Activated CD8-positive, alpha-beta memory T cell treated with anti-CD3 and anti-CD28 coated beads, Interleukin-2, amount 50 U/mL, for 1 hour (primary cell): ENCODE results near the gene C11orf98.
"Not testable (repeated sequence)": the region's sequence is repeated elsewhere in the genome, so short reads cannot be mapped to it uniquely, and the experiment has no call there.

Experiments
- DNase-seq: peaks from one replicate; pipeline ENCODE4 v3.0.0-alpha.2; 2020; ENCODE audit errors: extremely low read depth

The C11orf98 gene

GRCh38 chr11:62650283-62650682, 14.7 kb downstream of the C11orf98 start:
- DNase-seq = not testable (repeated sequence)

- no peak for DNase-seq
Observed at GRCh38 chr11:62649486-62649885, 15.5 kb downstream of the C11orf98 start.

GRCh38 chr11:62648967-62649364, 16.0 kb downstream of the C11orf98 start:
- no peak for DNase-seq

GRCh38 chr11:62648185-62648966, 16.6 kb downstream of the C11orf98 start:
- DNase-seq = no peak

- no peak for DNase-seq
Observed at GRCh38 chr11:62647609-62648005, 17.4 kb downstream of the C11orf98 start.

GRCh38 chr11:62646825-62647608, 18.0 kb downstream of the C11orf98 start:
- DNase-seq = no peak

- DNase-seq = peak; percentile 97
Observed at GRCh38 chr11:62645946-62646824, 18.8 kb downstream of the C11orf98 start, which contains the start of gene GANAB. TSS of gene GANAB (minus strand) at chr11:62646613. CDS start at chr11:62646599, 14 bp downstream.

GRCh38 chr11:62645671-62645945, 19.4 kb downstream of the C11orf98 start:
- no peak for DNase-seq

- DNase-seq = no peak
Observed at GRCh38 chr11:62644220-62644619, 20.8 kb downstream of the C11orf98 start.

- no peak for DNase-seq
Observed at GRCh38 chr11:62632492-62632891, 32.5 kb downstream of the C11orf98 start.

GRCh38 chr11:62627713-62628112, 37.3 kb downstream of the C11orf98 start:
- no peak for DNase-seq

GRCh38 chr11:62622476-62623089, 42.4 kb downstream of the C11orf98 start:
- no peak for DNase-seq

- peak; percentile 95 for DNase-seq
Observed at GRCh38 chr11:62621567-62622470, 43.2 kb downstream of the C11orf98 start, which contains the start of gene B3GAT3. TSS of gene B3GAT3 (minus strand) at chr11:62621986. CDS start at chr11:62621947, 39 bp downstream.

- no peak for DNase-seq
Observed at GRCh38 chr11:62621027-62621566, 43.9 kb downstream of the C11orf98 start.

GRCh38 chr11:62616957-62617356, 48.1 kb downstream of the C11orf98 start:
- not testable (repeated sequence) for DNase-seq

- DNase-seq = no peak
Observed at GRCh38 chr11:62615521-62615920, 49.5 kb downstream of the C11orf98 start.

- no peak for DNase-seq
Observed at GRCh38 chr11:62614275-62614674, 50.7 kb downstream of the C11orf98 start.

- DNase-seq = no peak
Observed at GRCh38 chr11:62613291-62613778, 51.7 kb downstream of the C11orf98 start.
